Non-pigmented ciliary epithelial cell (primary cell): Measurements from ENCODE around the gene MELTF.

ENCODE experiments used
- DNase-seq: peaks from one replicate; pipeline ENCODE4 v3.0.0-alpha.2; 2010; ENCODE audit warnings: low read depth

MELTF gene

DNA sequence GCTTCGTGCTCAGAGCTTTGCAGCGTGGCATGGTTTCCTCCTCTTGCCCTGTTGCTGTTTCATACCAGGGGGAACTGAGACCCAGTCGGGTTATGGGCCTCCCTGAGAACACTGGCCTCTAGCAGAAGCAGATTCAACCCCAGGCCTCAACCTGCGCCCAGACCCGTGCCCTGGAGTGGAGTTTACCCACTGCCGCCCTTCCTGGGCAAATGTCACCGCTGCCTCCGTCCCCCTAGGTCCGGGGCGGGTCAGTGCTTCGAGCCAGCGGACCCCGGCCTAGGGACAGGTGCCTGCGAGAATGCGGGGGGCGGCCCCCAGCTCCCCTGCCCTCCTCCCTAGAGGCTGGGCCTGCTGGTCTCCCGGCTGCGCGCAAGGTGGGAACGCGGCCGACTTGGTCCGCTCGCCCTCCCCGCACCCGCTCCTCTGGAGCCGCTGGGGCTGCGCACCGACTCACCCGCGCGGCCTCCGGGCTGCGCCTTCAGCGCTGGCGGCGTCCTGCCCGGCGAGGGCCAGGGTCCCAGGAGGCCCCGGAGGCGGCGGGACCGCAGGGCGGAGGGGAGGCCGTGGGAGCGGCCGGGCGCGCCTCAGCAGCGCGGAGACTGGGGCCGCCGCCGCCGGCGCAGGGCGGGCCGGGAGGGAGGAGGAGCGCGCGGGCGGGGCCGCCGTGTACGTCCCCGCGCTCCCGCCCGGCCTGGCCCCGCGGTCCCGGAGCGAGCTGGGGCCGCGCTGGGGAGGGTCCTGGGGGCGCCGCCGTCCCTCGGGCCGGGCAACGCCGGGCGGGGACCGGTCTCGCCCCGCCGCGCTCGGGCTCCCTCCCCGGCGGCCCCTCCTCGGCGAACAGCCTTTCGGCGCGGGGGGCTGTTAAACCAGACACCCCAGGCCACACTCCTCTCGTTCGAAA, 61.1 kb downstream of the MELTF start, which contains the start of gene PIGZ:
TSS of gene PIGZ (minus strand) at position 601 of the 901 bp plus-strand sequence. CDS start 16,802 bp downstream, outside the sequence.
- DNase-seq, result no peak

DNA sequence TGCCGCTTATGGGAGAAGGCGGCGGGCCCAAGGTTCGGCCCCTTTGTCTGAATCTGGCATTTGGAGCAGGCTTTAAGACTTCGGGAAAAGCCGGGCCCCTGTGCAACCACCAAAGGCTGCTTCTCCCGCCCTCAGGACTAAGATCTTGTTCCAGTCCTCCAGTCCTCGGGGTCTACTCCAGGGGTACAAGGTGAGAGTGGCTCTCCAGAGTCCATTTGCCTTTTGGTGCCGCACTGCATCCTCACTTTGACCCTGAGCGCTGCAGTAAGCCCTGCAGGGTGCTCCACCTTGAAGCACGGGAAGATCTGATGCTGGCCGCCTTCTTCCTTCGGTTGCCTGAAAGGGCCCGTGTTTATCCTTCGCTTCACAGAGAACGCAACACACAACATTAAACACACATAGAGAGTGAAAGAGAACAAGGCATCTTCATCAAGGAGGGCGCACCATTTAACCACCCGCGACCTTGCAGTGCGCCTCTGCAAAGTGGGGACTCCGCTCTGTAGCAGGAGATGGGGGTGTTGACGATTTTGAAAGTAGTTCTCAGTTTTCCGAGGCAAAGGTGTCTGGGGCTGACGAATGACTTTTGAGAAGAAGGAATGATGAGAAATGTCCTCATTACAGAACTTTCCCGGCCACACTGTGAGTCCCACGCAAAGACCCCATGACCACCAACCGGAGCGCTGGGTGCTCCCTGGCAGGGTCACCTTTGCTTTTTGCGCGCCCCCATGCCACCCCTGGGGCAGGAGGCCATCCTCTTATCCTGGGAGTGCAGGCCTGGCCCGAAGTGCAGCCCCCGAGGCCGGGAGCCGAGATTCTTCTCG, 62.0 kb downstream of the MELTF start:
- no peak for DNase-seq

DNA sequence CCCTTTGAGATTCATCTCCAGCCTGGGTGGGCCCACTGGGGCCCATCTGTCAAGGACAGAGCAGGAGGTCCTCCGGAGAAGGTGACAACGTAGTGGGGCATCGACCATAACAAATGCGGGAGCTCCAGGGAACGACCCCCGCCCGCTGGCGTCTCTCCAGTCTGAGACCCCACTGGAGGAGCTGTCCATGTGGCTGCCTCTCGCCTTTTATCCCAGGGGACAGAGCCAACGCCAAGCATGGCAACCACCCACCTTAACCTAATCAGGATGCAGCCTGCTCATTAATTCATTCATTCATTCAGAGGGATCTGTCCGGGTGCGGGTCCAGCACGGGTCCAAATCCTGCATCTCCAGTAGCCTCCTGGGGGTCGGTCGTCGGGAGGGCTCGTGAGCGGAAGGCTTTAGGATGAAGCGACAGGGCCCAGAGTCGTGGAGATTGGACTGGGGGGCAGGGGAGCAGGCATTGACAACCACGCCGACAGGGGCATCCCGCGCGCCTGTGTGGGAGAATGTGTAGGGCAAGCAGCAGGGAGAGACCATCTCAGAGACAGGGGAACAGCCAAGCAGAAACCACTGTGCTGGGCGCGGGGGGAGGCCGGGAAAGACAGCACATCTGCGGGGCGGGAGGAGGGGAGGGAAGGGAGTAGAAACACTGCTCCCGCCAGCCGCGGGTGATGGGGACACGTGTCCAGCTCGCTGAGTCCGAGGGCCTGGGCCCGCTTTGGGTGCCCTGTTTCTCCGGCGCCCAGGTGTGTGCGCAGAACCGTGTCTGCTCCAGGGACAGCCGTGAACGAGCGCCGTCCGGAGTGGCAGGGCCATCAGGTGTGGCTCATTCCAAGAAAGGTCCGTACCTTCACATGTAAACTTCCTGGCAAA, 62.9 kb downstream of the MELTF start:
- no peak for DNase-seq

DNA sequence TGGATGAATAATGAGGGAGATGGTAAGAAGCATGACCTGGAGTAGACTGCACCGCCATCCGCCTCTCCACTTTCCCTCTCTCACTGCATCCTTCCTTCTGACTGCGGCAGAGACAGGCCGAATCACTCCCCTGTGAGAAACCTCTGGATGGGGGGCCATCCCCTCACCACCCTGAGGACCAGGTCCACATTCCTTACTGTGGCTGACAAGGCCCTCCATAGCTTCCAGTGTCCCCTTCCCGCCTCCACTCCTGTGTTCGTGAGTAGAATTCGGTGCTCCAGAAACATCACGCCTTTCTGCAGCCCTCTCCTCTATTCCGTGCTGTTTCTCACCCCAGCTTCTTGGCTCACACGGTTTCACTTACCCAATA, 63.8 kb downstream of the MELTF start:
- DNase-seq, result no peak

DNA sequence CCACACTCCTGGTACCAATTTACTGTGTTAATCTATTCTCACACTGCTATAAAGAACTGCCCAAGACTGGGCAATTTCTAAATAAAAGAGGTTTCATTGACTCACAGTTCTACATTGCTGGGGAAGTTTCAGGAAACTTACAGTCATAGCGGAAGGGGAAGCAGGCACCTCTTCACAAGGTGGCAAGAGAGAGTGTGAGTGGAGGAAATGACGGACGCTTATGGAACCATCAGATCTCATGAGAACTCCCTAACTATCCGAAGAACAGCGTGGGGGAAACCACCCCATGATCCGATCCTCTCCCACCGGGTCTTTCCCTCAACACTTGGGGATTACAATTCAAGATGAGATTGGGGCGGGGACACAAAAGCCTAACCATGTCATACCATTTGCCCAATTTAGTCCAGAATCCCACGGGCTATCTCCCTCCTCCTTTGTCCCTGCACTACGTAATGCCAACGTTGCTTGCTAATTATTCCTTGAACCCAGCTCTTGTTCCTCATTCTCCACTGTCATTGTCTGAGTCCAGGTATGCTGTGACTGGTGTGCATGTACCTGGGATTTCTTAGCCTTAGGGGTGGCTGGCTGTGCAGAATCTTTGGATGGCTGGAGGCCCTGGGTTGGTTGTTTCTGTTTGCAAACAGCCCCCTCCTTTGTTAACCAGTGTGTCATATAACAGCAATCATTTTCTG, 64.4 kb downstream of the MELTF start:
- no peak for DNase-seq

DNA sequence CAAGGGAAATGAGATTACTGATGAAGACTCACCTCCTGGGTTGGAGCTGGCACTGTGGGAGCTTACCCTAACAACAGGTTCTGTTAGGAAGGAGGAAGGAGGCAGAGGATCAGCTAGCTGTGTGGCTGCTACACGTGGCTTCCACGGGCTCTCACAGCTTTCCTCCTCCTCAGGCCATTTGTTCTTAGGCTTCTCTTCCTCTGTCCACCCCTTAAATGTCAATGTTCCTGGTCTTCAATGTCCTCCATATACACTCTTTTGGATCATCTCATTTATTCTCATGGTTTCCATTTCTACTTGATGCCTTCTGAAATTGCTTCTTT, 66.0 kb downstream of the MELTF start:
- DNase-seq, result no peak

DNA sequence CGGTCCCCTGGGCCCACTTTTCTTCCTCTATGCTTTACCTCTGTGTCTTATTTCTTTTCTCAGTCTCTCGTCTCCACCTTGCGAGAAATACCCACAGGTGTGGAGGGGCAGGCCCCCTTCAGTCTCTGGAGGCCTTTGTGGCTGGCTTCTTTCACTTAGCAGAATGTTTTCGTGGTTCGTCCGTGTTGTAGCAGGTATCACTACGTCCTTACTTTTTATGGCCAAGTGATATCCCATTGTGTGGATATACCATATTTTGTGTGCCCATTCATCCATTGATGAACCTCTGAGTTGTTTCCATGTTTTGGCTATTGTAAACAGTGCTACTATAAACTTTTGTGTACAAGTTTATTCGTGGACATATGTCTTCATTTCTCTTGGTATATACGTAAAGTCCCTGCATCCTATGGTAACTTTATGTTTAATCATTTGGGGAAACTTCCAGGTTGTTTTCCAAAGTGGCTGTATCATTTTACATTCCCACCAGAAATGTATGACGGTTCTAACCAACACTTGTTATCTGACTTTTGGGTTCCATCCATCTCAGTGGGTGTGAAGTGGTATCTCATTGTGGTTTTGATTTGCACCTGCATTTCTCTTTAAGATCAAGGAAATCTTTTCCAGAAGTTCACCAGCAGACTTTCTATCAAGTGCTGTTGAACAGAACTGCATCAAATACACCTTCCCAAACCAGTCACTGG, 66.5 kb downstream of the MELTF start:
- DNase-seq, result no peak

DNA sequence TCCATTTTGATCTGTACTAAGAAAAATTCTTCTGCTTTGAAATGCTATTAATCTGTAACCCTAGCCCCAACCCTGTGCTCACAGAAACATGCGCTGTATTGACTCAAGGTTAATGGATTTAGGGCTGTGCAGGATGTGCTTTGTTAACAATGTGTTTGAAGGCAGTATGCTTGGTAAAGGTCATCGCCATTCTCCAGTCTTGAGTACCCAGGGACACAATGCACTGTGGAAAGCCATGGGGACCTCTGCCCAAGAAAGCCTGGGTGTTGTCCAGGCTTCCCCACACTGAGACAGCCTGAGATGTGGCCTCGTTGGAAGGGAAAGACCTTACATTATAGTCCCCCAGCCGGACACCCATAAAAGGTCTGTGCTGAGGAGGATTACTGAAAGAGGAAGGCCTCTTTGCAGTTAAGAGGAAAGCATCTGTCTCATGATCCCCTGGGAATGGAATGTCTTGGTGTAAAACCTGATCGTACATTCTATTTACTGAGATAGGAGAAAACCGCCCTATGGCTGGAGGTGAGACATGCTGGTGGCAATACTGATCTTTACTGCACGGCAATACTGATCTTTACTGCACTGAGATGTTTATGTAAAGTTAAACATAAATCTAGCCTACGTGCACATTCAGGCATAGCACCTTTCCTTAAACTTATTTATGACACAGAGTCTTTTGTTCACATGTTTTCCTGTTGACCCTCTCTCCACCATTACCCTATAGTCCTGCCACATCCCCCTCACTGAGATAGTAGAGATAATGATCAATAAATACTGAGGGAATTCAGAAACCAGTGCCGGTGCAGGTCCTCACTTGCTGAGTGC, 67.3 kb downstream of the MELTF start:
- DNase-seq, result no peak

DNA sequence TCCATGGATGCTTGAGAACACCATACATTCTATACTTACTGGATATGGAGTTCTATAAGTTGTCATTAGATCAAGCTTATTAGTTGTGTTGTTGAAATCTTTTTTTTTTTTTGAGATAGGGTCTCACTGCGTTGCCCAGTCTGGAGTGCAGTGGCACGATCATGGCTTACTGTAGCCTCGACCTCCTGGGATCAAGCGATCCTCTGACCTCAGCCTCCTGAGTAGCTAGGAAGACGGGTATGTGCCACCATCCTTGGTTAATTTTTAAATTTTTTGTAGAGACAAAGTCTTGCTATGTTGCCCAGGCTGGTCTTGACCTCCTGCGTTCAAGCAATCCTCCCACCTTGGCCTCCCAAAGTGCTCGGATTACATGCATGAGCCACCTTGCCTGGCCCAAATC, 74.8 kb downstream of the MELTF start:
- no peak for DNase-seq
